Naive thymus-derived CD4-positive, alpha-beta T cell (primary cell): ENCODE results near the gene ATP10D. TPM values are rescaled to one million over a fixed set of nuclear protein-coding genes. Genes with fewer than 3 reads are reported as not detected.
"Not testable (repeated sequence)": the region's sequence is repeated elsewhere in the genome, so short reads cannot be mapped to it uniquely, and the experiment has no call there.

Experiments used
- ATAC-seq: fragments of 150-1000 bp; cut with Tn5 transposase; 2 replicates; pipeline ENCODE4 v1.10.0; 2021; ENCODE audit warnings: mild to moderate bottlenecking, moderate library complexity
- CTCF ChIA-PET: fragments of 350-600 bp; sonication (Branson Sonifier 250); formaldehyde crosslinking; loops from one replicate; lab custom pipeline; 2021; ENCODE audit warnings: antibody characterized with exemption; lab: Charles Lee
- POLR2A ChIA-PET: fragments of 350-600 bp; sonication (Branson Sonifier 250); formaldehyde crosslinking; loops from one replicate; lab custom pipeline; 2021; ENCODE audit warnings: antibody characterized with exemption, inconsistent platforms; lab: Charles Lee
- DNase-seq, 9 donors: peaks; one replicate each; pipeline versions ENCODE4 v3.0.0 to v3.0.0-alpha.2; 2020 to 2022; ENCODE audit warnings: mixed read lengths in 1 of 9
- H3K27ac ChIP-seq: one replicate; pipeline ENCODE4 v1.7.0; 2013; ENCODE audit warnings: mild to moderate bottlenecking, low read depth, low read length, moderate library complexity
- H3K27me3 ChIP-seq, 2 donors: one replicate each; pipeline ENCODE4 v1.7.0; 2013; ENCODE audit warnings: low read length in 2 of 2, mild to moderate bottlenecking in 2 of 2, moderate library complexity in 2 of 2; ENCODE audit not compliant: control insufficient read depth in 2 of 2, insufficient read depth in 2 of 2
- H3K36me3 ChIP-seq, 3 experiments: 1 replicate in 2 of 3; 2 replicates in 1 of 3; pipeline ENCODE4 v1.7.0; 2013; ENCODE audit warnings: low read length in 3 of 3, mild to moderate bottlenecking in 3 of 3, moderate library complexity in 1 of 3; ENCODE audit not compliant: insufficient read depth in 3 of 3, control insufficient read depth in 2 of 3
- H3K4me1 ChIP-seq, 2 donors: one replicate each; pipeline ENCODE4 v1.7.0; 2013; ENCODE audit warnings: low read length in 2 of 2, mild to moderate bottlenecking in 2 of 2, moderate library complexity in 1 of 2; ENCODE audit not compliant: control insufficient read depth in 2 of 2, insufficient read depth in 2 of 2
- H3K4me3 ChIP-seq: 2 replicates; pipeline ENCODE4 v1.7.0; 2013; ENCODE audit warnings: mild to moderate bottlenecking, low read length
- H3K9me3 ChIP-seq, 3 experiments: 1 replicate in 2 of 3; 2 replicates in 1 of 3; pipeline ENCODE4 v1.7.0; 2013; ENCODE audit warnings: low read length in 3 of 3; ENCODE audit not compliant: control insufficient read depth in 2 of 3
- H3K27ac Mint-ChIP-seq, 9 donors: one replicate each; pipeline ENCODE4 v1.8.0; 2020 to 2022; ENCODE audit warnings: mixed read lengths in 9 of 9, mild to moderate bottlenecking in 8 of 9, moderate library complexity in 5 of 9, inconsistent platforms in 2 of 9
- H3K27me3 Mint-ChIP-seq, 5 donors: one replicate each; pipeline ENCODE4 v1.8.0; 2021 to 2022; ENCODE audit warnings: mixed read lengths in 5 of 5, mild to moderate bottlenecking in 1 of 5
- H3K36me3 Mint-ChIP-seq, 5 donors: one replicate each; pipeline ENCODE4 v1.8.0; 2020 to 2022; ENCODE audit warnings: mixed read lengths in 5 of 5, mild to moderate bottlenecking in 3 of 5, inconsistent platforms in 1 of 5
- H3K4me1 Mint-ChIP-seq, 7 donors: one replicate each; pipeline ENCODE4 v1.8.0; 2020 to 2022; ENCODE audit warnings: mixed read lengths in 7 of 7, mild to moderate bottlenecking in 3 of 7, inconsistent platforms in 1 of 7
- H3K4me3 Mint-ChIP-seq, 10 donors: one replicate each; pipeline ENCODE4 v1.8.0; 2020 to 2022; ENCODE audit warnings: mild to moderate bottlenecking in 10 of 10, mixed read lengths in 10 of 10, moderate library complexity in 6 of 10, inconsistent platforms in 2 of 10
- H3K9me3 Mint-ChIP-seq, 11 donors: one replicate each; pipeline ENCODE4 v1.8.0; 2020 to 2022; ENCODE audit warnings: mixed read lengths in 11 of 11, mild to moderate bottlenecking in 4 of 11, inconsistent platforms in 1 of 11, moderate library complexity in 1 of 11
- intact Hi-C, 2 donors: fragments of 100-400 bp; cut with micrococcal nuclease; formaldehyde crosslinking; loops; one replicate each; pipeline ENCODE4 v1.15.1; 2023
- polyA plus RNA-seq, 2 donors: library from polyadenylated mRNA; unstranded; fragments of 300-500 nt; fragmentation: Illumina TruSeq; gene quantifications; one replicate each; pipeline ENCODE4 v1.2.3, GENCODE V29; 2021
- total RNA-seq, 6 experiments: library from RNA in 5 of 6; stranded (reverse) in 5 of 6; gene quantifications; 1 replicate in 5 of 6; 2 replicates in 1 of 6; pipeline ENCODE4 v1.2.3 and lab custom pipeline; 2021 to 2026

Gene ATP10D
- total and polyA plus RNA-seq, 7 experiments from 2014 or later: 0.45 to 29.0 (median 3.4) TPM

DNA sequence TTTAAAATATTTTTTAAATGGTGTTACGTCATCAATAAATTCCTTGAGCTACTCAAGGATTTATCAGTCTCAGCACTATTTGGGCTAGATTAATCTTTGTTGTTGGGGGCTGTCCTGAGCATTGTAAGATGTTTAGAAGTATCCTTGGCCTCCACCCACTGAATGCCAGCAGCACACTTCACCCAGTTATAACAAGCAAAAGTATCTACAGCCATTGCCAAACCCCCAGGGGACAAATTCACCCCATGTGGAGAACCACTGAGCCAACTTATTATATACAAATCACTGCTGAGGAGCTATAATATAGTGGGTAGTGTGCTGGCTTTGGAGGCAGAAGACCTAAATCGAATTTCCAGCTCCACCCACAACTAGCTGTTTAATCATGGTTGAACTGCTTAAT lies 58.3 kb downstream of the ATP10D start:
- Mint-ChIP-seq H3K27me3 (no peaks in the 10 kb centered on the region), H3K36me3 (peaks cover 0 to 27% (median 20%) of the 10 kb centered on the region in 5 donors), H3K4me3 (no peak overlapping the region), H3K4me1 (peaks cover 0 to 6% (median 0%) of the 10 kb centered on the region in 7 donors), H3K27ac (no peak overlapping the region), H3K9me3 (peaks cover 0 to 2% (median 0%) of the 10 kb centered on the region in 11 donors)
- no peak for ATAC-seq
- intact Hi-C loops: no loop called here
- H3K9me3 ChIP-seq: no peaks in the 10 kb centered on the region
- CTCF ChIA-PET: interaction anchor here (0.6 kb wide), 1 partner anchor 51 kb away, joined by 3 read pairs; no protein-coding TSS in a partner anchor
- H3K4me3 ChIP-seq: no peak overlapping the region
- no peak overlapping the region for H3K27ac ChIP-seq
- no peaks in the 10 kb centered on the region for H3K4me1 ChIP-seq
- POLR2A ChIA-PET: no interaction called here
- H3K27me3 ChIP-seq: no peaks in the 10 kb centered on the region
- H3K36me3 ChIP-seq: no peaks in the 10 kb centered on the region
- DNase-seq: no peak

DNA sequence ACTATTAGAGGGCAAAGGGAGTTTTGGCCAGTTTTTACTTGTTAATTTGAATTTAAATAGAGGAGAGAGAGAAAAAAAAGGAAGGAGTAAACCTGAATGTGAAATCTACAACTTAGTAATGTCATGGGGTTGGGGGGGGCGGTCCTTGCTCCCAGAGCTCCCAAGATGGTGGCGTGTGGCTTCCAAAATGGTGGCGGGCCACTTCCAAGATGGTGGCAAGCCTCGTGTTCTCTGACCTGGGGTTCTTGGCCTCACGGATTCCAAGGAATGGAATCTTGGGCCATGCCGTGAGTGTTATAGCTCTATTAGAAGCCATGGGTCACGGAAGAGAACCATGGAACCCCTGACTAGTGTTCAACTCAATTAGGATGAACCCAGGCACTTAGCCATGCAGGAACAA lies 65.3 kb downstream of the ATP10D start:
- H3K27me3 ChIP-seq, intact Hi-C loops, H3K27ac Mint-ChIP-seq, H3K4me1 ChIP-seq, CTCF ChIA-PET, H3K4me3 Mint-ChIP-seq, H3K4me1 Mint-ChIP-seq, H3K9me3 ChIP-seq, H3K9me3 Mint-ChIP-seq, H3K4me3 ChIP-seq, POLR2A ChIA-PET, H3K27me3 Mint-ChIP-seq, H3K36me3 ChIP-seq, H3K27ac ChIP-seq, DNase-seq, ATAC-seq: not testable (repeated sequence)
- peaks cover 0 to 33% (median 23%) of the 10 kb centered on the region in 5 donors for H3K36me3 Mint-ChIP-seq

DNA sequence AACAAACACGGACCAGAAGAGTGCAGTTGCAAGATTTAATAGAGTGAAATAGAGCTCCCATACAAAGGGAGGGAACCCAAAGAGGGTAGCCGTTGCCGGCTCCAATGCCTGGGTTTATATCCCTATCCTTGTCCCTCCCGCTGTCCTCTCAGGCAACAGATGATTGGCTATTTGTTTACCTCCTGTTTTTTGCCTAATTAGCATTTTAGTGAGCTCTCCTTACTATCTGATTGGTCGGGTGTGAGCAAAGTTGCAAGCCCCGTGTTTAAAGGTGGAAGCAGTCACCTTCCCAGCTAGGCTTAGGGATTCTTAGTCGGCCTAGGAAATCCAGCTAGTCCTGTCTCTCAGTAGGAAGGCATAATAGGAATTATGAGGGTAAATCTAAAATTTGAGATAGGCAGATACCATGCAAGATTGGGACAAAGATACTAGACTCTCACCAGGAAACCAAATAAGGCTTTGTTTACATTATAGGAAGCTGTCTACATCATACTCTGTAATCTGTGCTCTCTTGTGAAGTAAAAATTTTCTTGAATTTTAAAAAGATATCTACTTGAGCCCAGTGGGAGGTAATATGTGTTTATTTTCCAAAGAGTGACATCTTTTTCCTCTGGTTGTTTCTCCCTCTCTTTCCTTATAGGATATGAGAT lies 65.9 kb downstream of the ATP10D start:
- H3K36me3 ChIP-seq: no peaks in the 10 kb centered on the region
- H3K9me3 ChIP-seq: no peaks in the 10 kb centered on the region
- Mint-ChIP-seq H3K9me3 (peaks cover 0 to 7% (median 0%) of the 10 kb centered on the region in 11 donors), H3K27me3 (no peaks in the 10 kb centered on the region), H3K4me3 (no peak overlapping the region), H3K36me3 (peaks cover 0 to 28% (median 20%) of the 10 kb centered on the region in 5 donors), H3K27ac (no peak overlapping the region), H3K4me1 (peaks cover 0 to 2% (median 0%) of the 10 kb centered on the region in 7 donors)
- CTCF ChIA-PET: interaction anchor here (1.0 kb wide), 1 partner anchor 383 kb away, joined by 4 read pairs; no protein-coding TSS in a partner anchor
- H3K27ac ChIP-seq: no peak overlapping the region
- POLR2A ChIA-PET: no interaction called here
- intact Hi-C loops: no loop called here
- no peak for DNase-seq
- ATAC-seq: no peak
- no peak overlapping the region for H3K4me3 ChIP-seq
- H3K27me3 ChIP-seq: no peaks in the 10 kb centered on the region
- no peaks in the 10 kb centered on the region for H3K4me1 ChIP-seq

DNA sequence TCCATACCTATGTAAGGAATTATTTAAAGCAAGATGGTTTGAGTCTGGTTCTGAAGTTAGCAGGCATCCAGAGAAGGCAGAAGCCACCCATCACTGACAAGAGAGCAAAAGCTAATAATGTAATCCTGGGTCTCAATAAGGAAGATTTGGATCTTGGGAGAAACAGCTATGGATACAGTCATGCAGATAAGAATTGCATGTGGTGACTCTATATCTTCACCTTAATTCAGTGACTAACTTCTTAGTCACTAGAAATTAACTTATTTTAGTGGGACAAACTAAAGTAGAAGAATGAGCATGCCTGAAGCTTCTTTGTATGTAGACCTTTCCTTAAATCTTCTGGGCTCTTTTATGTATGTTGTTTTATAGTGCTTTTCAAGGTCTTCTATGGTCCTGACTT lies 66.6 kb downstream of the ATP10D start:
- POLR2A ChIA-PET: no interaction called here
- H3K27ac ChIP-seq: no peak overlapping the region
- H3K27ac Mint-ChIP-seq: no peak overlapping the region
- H3K4me3 ChIP-seq: no peak overlapping the region
- no peaks in the 10 kb centered on the region for H3K27me3 Mint-ChIP-seq
- CTCF ChIA-PET: interaction anchor here (1.0 kb wide), 1 partner anchor 382 kb away, joined by 4 read pairs; no protein-coding TSS in a partner anchor
- peaks cover 0 to 7% (median 0%) of the 10 kb centered on the region in 11 donors for H3K9me3 Mint-ChIP-seq
- DNase-seq (no peak), ATAC-seq (no peak)
- intact Hi-C loops: no loop called here
- peaks cover 0 to 2% (median 0%) of the 10 kb centered on the region in 7 donors for H3K4me1 Mint-ChIP-seq
- no peaks in the 10 kb centered on the region for H3K27me3 ChIP-seq
- no peaks in the 10 kb centered on the region for H3K9me3 ChIP-seq
- no peak overlapping the region for H3K4me3 Mint-ChIP-seq
- peaks cover 0 to 24% (median 18%) of the 10 kb centered on the region in 5 donors for H3K36me3 Mint-ChIP-seq
- H3K4me1 ChIP-seq: no peaks in the 10 kb centered on the region
- H3K36me3 ChIP-seq: no peaks in the 10 kb centered on the region

DNA sequence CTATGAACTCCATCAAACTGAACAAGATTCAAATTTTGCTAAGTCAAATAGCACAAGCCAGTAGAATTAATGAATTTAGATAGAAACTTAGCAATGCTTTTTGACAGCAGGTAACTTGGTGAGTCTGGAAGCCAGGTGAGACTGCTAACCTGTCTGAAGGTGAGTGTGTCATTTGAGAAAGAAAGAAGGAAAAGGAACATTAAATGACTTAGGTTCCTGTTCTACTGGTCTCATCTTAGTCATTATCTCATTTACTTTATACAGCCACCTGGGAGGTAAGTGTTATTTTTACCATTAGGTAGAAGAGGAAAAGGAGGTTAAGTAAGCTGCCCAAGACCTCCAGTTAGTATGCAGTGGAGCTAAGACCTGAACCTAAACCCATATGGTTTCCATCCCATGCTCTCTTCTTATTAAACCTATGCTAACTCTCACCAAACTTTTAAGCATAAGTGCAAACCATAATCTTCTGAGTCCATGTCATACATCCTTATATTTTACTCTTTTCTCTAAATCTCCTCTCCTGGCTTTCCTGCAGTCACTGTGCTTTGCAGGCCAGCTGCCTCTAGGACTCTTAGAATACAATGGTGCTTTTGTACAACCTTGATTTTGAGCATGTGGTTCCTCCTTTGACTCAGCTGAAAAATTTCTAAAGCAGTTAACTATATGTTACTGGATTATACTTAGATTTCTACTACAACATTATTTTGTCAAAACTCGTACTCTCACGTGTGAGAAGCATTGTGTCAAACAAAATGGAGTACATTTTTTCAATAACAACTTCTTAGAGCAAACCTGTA lies 68.5 kb downstream of the ATP10D start:
- Mint-ChIP-seq H3K27ac (no peak overlapping the region), H3K36me3 (peaks cover 0 to 16% (median 9%) of the 10 kb centered on the region in 5 donors), H3K27me3 (no peaks in the 10 kb centered on the region), H3K4me3 (no peak overlapping the region), H3K4me1 (peaks cover 0 to 2% (median 0%) of the 10 kb centered on the region in 7 donors), H3K9me3 (peaks cover 0 to 7% (median 0%) of the 10 kb centered on the region in 11 donors)
- no peaks in the 10 kb centered on the region for H3K4me1 ChIP-seq
- ATAC-seq: no peak
- H3K36me3 ChIP-seq: no peaks in the 10 kb centered on the region
- no peak for DNase-seq
- no peaks in the 10 kb centered on the region for H3K27me3 ChIP-seq
- H3K27ac ChIP-seq: no peak overlapping the region
- ChIA-PET POLR2A (no interaction called here), CTCF (no interaction called here)
- H3K4me3 ChIP-seq: no peak overlapping the region
- no peaks in the 10 kb centered on the region for H3K9me3 ChIP-seq
- intact Hi-C loops: no loop called here

DNA sequence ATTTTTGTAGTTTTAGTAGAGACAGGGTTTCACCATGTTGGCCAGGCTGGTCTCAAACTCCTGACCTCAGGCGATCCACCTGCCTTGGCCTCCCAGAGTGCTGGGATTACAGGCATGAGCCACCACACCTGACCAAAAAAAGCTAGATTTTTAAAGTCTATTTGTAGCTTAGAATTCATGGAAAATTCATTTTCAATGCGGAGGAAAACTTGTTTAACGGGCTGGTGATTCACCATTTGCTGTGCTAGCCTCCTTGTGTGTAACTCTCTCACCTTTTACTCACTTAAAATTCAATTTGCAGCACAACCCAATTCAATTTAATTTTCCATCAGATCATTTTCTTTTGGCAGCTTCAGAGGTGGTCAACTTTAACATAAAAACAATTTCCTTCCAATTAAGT lies 70.8 kb downstream of the ATP10D start:
- H3K27me3 ChIP-seq, H3K4me1 ChIP-seq, DNase-seq, H3K9me3 ChIP-seq, H3K4me1 Mint-ChIP-seq, H3K4me3 Mint-ChIP-seq, intact Hi-C loops, H3K4me3 ChIP-seq, H3K36me3 ChIP-seq, ATAC-seq, H3K27me3 Mint-ChIP-seq, CTCF ChIA-PET, H3K27ac ChIP-seq, H3K9me3 Mint-ChIP-seq, H3K36me3 Mint-ChIP-seq, H3K27ac Mint-ChIP-seq: not testable (repeated sequence)
- POLR2A ChIA-PET: interaction anchor here (0.7 kb wide), 1 partner anchor 122 kb away, joined by 3 read pairs; no protein-coding TSS in a partner anchor
